Loucy (cell line): ENCODE data around the gene TLX3.
A peak's percentile ranks its signal among the peaks of the same experiment; 100 is the strongest.

Experiments
- H2AFZ ChIP-seq: fragments of 200-600 bp; sonication (generic); 2 replicates; pipeline ENCODE4 v1.6.0; 2016; ENCODE audit warnings: antibody characterized with exemption, mild to moderate bottlenecking, low read length, moderate library complexity
- H3F3A ChIP-seq: fragments of 200-600 bp; 2 replicates; pipeline ENCODE4 v1.6.0; 2016; ENCODE audit warnings: antibody characterized with exemption, low read depth, mild to moderate bottlenecking
- H3K27me3 ChIP-seq: fragments of 200-600 bp; sonication (generic); 2 replicates; pipeline ENCODE4 v1.6.1; 2014; ENCODE audit warnings: low read length, mild to moderate bottlenecking; ENCODE audit not compliant: insufficient read depth, poor library complexity, severe bottlenecking
- H3K36me3 ChIP-seq: fragments of 200-600 bp; sonication (generic); 2 replicates; pipeline ENCODE4 v1.6.1; 2016; ENCODE audit warnings: low read length; ENCODE audit not compliant: insufficient read depth
- H3K4me1 ChIP-seq: fragments of 200-600 bp; sonication (generic); 2 replicates; pipeline ENCODE4 v1.5.1; 2014; ENCODE audit warnings: low read length, mild to moderate bottlenecking; ENCODE audit not compliant: insufficient read depth, poor library complexity, severe bottlenecking
- H3K4me2 ChIP-seq: fragments of 200-600 bp; sonication (generic); 2 replicates; pipeline ENCODE4 v1.6.0; 2014; ENCODE audit warnings: antibody characterized with exemption, low read length, low read depth, mild to moderate bottlenecking; ENCODE audit not compliant: poor library complexity, severe bottlenecking
- H3K4me3 ChIP-seq: fragments of 200-600 bp; sonication (generic); 2 replicates; pipeline ENCODE4 v1.5.1; 2014; ENCODE audit warnings: low read length, mild to moderate bottlenecking, mixed read lengths; ENCODE audit not compliant: poor library complexity, severe bottlenecking
- H3K79me2 ChIP-seq: fragments of 200-600 bp; sonication (generic); 2 replicates; pipeline ENCODE4 v1.6.1; 2014; ENCODE audit warnings: low read length; ENCODE audit not compliant: insufficient read depth
- H3K9ac ChIP-seq: fragments of 200-600 bp; sonication (generic); 2 replicates; pipeline ENCODE4 v1.6.0; 2014; ENCODE audit warnings: mild to moderate bottlenecking, low read depth, low read length, moderate library complexity; ENCODE audit not compliant: poor library complexity, severe bottlenecking
- H3K9me2 ChIP-seq: fragments of 200-600 bp; sonication (generic); replicated peaks from 2 replicates; pipeline ENCODE4 v1.6.1; 2016; ENCODE audit warnings: low read depth, low read length, mixed read lengths
- H3K9me3 ChIP-seq: fragments of 200-600 bp; sonication (generic); 2 replicates; pipeline ENCODE4 v1.6.1; 2014; ENCODE audit warnings: mild to moderate bottlenecking, antibody characterized with exemption, low read length, low read depth; ENCODE audit not compliant: insufficient read depth
- H4K20me1 ChIP-seq: fragments of 200-600 bp; sonication (generic); 2 replicates; pipeline ENCODE4 v1.6.0; 2014; ENCODE audit warnings: antibody characterized with exemption, low read length, mild to moderate bottlenecking; ENCODE audit not compliant: insufficient read depth, poor library complexity, severe bottlenecking
- EZH2phosphoT487 ChIP-seq: fragments of 200-600 bp; IDR thresholded peaks from 2 replicates; pipeline ENCODE4 v1.6.1; 2018; ENCODE audit warnings: antibody characterized with exemption, mild to moderate bottlenecking, moderate library complexity, borderline replicate concordance
- TF ChIP-seq, protein P1 (sequence below): fragments of 200-600 bp; sonication (generic); conservative IDR thresholded peaks from 2 replicates; pipeline ENCODE4 v1.5.1; 2014; ENCODE audit warnings: mild to moderate bottlenecking, antibody characterized with exemption, low read length

The TLX3 gene

DNA sequence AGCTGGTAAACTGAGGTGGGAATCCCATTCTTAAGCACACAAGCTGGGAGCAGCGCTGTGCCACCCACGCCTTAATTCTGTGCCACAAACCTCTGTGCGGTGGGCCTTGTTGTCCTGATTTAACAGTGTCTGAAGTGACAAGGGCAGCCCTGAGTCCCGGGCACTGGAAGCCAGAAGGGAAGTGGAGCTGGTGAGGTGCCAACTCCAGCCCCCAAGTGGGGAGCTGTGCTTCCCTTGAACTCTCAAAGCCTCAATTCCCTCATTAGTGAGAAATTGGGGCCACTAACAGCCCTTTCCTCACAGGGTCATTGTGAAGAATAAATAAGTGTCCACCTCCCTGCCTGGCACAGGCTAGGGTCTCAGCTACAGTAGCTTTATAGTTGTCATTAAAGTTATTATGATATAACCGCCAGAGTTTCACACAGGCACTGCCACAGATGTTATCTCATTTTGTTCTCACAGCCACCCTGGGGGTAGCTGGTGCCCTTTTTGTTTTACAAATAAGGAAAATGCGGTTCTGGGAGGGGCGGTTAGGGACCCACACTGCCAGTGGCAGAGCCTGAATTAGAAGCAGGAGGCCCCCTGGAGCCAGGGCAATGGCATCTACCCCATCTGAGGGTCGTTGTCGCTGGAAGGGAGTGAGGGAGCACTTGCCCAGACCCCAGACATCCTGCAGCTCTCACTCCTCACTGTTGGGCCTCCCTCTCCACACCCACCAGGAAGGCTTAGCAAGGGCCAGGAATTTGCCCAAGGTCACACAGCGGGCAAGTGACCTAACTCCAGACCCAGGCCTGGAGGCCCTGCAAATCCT lies 2.1 kb upstream of the TLX3 start:
- peak overlapping the region; percentile 36; the same call in 1 of the 2 replicates for H2AFZ ChIP-seq
- H3K27me3 ChIP-seq: no peaks in the 10 kb centered on the region
- H3K36me3 ChIP-seq: no peaks in the 10 kb centered on the region
- H3K4me1 ChIP-seq: peaks cover 25% of the 10 kb centered on the region
- peak overlapping the region; percentile 72 for H3K4me2 ChIP-seq
- H4K20me1 ChIP-seq: no peaks in the 10 kb centered on the region
- H3K4me3 ChIP-seq: peak overlapping the region; percentile 63
- no peaks in the 10 kb centered on the region for H3K9me2 ChIP-seq
- no peak for TF ChIP-seq EZH2phosphoT487
- TF ChIP-seq, protein P1, sequence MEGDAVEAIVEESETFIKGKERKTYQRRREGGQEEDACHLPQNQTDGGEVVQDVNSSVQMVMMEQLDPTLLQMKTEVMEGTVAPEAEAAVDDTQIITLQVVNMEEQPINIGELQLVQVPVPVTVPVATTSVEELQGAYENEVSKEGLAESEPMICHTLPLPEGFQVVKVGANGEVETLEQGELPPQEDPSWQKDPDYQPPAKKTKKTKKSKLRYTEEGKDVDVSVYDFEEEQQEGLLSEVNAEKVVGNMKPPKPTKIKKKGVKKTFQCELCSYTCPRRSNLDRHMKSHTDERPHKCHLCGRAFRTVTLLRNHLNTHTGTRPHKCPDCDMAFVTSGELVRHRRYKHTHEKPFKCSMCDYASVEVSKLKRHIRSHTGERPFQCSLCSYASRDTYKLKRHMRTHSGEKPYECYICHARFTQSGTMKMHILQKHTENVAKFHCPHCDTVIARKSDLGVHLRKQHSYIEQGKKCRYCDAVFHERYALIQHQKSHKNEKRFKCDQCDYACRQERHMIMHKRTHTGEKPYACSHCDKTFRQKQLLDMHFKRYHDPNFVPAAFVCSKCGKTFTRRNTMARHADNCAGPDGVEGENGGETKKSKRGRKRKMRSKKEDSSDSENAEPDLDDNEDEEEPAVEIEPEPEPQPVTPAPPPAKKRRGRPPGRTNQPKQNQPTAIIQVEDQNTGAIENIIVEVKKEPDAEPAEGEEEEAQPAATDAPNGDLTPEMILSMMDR: peak; percentile 27; the same call in 1 of the 2 replicates
- peak overlapping the region; percentile 62 for H3K9ac ChIP-seq
- no peaks in the 10 kb centered on the region for H3F3A ChIP-seq
- no peaks in the 10 kb centered on the region for H3K9me3 ChIP-seq
- no peaks in the 10 kb centered on the region for H3K79me2 ChIP-seq

DNA sequence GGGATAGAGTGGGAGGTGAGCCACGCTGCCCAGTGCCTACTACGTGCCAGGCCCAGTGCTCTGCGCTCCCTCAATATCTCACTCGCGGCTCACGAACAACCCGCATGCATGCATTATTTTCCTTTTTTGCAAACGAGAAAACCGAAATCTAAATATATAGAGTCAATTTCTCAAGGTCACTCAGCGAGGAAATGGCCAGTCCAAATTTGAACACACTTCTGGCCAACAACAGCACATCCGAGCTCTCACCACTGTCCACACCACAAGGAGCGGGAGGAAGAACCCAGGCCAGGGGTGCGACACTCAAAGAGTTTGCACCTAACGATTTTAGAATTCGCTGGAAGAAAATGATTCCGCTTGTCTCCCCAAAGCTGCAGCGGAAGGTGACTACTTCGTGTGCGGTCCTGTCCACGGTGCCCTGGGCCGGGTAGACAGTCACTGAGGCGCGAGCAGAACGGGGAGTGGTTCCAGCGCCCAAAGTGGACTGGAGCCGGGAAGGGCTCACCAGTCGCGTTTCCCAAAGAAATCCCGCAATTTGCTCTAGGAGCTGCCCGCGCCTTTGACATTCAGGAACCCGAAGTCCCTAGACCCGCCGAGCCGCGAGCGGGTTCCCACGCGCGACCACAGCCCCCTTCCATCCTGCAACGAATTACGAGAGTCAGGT lies 1.1 kb upstream of the TLX3 start:
- no peaks in the 10 kb centered on the region for H3K9me2 ChIP-seq
- no peaks in the 10 kb centered on the region for H4K20me1 ChIP-seq
- no peaks in the 10 kb centered on the region for H3K79me2 ChIP-seq
- H3K9me3 ChIP-seq: no peaks in the 10 kb centered on the region
- no peak overlapping the region for H3K4me3 ChIP-seq
- TF ChIP-seq EZH2phosphoT487: no peak
- TF ChIP-seq, protein P1: no peak
- H3F3A ChIP-seq: no peaks in the 10 kb centered on the region
- H3K9ac ChIP-seq: peak overlapping the region; percentile 62
- no peaks in the 10 kb centered on the region for H3K27me3 ChIP-seq
- peak overlapping the region; percentile 72 for H3K4me2 ChIP-seq
- H3K36me3 ChIP-seq: no peaks in the 10 kb centered on the region
- 0 out of 2 replicates have a peak overlapping the region, but pooled peaks have one; percentile 36 for H2AFZ ChIP-seq
- peaks cover 25% of the 10 kb centered on the region for H3K4me1 ChIP-seq

DNA sequence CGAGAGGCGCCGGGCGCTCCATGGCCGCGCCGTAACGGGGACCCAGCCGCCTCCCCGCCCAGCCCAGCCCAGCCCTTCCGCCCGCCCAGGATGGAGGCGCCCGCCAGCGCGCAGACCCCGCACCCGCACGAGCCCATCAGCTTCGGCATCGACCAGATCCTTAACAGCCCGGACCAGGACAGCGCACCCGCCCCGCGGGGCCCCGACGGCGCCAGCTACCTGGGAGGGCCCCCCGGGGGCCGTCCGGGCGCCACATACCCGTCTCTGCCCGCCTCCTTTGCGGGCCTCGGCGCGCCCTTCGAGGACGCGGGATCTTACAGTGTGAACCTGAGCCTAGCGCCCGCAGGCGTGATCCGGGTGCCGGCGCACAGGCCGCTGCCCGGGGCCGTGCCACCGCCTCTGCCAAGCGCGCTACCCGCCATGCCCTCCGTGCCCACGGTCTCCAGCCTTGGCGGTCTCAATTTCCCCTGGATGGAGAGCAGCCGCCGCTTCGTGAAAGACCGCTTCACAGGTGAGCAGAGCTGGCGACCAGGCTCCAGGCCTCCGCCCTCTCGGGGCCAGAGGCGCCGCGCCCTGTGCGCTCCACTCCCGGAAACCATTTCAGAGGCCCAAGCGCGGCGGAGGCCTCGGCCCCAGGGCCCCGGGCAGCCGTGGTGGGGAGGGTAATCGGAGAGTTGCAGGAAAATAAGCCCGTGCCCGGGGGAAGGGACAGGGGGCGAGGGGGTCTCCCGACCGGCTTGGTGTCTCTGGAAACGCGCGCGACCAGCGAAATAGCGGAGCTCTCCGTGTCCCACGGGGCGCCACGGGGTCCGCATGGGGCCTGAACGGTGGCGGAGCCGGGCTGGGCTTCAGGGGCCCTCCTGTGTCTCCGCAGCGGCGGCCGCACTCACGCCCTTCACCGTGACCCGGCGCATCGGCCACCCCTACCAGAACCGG lies 496 bp downstream of the TLX3 start:
- no peak overlapping the region for H3K4me2 ChIP-seq
- H3K36me3 ChIP-seq: no peaks in the 10 kb centered on the region
- no peak overlapping the region for H3K4me3 ChIP-seq
- no peaks in the 10 kb centered on the region for H4K20me1 ChIP-seq
- peaks cover 25% of the 10 kb centered on the region for H3K4me1 ChIP-seq
- no peak overlapping the region for H2AFZ ChIP-seq
- H3K9me3 ChIP-seq: no peaks in the 10 kb centered on the region
- H3F3A ChIP-seq: no peaks in the 10 kb centered on the region
- no peaks in the 10 kb centered on the region for H3K79me2 ChIP-seq
- H3K27me3 ChIP-seq: no peaks in the 10 kb centered on the region
- no peak overlapping the region for H3K9ac ChIP-seq
- no peaks in the 10 kb centered on the region for H3K9me2 ChIP-seq
- TF ChIP-seq EZH2phosphoT487: no peak
- TF ChIP-seq, protein P1: no peak
